GM12865 (cell line): Measurements from ENCODE around the gene ATP1A2.

Source experiments
- DNase-seq: peaks from one replicate; pipeline ENCODE4 v3.0.0; 2010; ENCODE audit warnings: low read depth
- H3K4me3 ChIP-seq: 2 replicates; pipeline ENCODE4 v1.5.1; 2011; ENCODE audit warnings: mild to moderate bottlenecking, low read depth, low read length, control low read depth
- CTCF ChIP-seq: IDR thresholded peaks from 2 replicates; pipeline ENCODE4 v1.5.1; 2011; ENCODE audit warnings: low read length, control low read depth, low read depth, inconsistent platforms; ENCODE audit not compliant: insufficient read depth; ENCODE audit errors: missing control alignments

ATP1A2 gene

DNA sequence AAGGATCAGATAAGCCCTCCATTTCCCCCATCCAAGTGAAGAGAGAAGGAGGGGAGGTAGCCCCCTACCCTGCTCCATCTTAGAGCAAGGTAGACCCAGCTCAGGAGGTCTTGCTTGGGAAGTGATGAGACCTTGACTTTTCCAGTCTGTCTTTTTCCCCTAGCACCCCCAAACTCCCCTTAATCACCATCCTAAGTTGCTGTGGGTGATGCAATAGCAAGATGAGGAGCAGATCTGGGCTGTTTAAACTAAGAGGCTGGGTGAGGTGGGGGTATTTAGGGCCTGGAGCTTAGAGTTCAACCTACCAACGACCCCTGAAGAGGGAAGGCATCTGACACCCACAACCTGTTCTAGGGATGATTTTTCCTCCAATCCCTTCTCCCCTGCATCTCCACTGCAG is 1.7 kb downstream of the ATP1A2 start:
- no peak overlapping the region for H3K4me3 ChIP-seq
- TF ChIP-seq CTCF: no peak
- DNase-seq: no peak

DNA sequence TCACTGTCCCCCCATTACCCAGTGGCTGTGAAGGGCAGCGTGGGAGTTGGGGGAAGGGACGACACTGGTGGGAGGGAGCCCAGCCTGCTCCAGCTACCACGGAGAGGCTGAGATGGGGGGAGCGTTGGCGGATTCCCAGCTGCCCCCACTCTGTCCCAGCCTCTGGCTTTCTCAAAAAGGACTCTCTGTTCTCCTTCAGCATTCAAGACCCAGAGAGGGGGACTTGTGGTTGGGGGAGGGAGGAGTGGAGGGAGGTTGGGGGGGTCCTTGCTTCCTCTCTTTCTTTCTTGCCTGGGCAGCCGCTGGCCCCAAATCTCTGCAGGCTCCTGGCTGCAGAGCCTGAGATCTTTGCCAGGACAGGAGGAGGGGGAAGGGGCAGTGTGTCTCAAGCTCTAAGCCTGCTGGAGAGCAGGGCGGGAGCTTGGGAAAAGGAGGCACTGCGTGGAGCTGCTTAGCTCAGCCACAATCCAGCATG is 2.2 kb downstream of the ATP1A2 start:
- no peak for TF ChIP-seq CTCF
- no peak for DNase-seq
- no peak overlapping the region for H3K4me3 ChIP-seq

GRCh38 chr1:160118928-160119327 is 3.4 kb downstream of the ATP1A2 start:
- H3K4me3 ChIP-seq: no peak overlapping the region
- DNase-seq: no peak
- TF ChIP-seq CTCF: no peak

DNA sequence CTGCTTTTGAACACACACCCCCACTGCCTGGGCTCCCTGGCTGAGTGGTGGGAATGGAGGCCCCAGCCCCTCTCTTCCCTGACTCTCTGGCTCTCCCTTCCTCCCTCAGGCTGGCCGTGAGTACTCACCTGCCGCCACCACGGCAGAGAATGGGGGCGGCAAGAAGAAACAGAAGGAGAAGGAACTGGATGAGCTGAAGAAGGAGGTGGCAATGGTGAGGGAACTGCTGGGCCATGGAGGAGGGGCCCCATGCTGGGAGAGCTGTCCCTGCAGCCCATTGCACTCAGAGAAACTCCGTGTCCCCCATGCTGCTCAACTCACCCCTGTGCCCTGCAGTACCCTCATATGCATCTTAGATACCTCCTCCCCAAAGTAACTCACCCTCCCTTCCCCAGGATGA is 5.2 kb downstream of the ATP1A2 start:
- no peak for TF ChIP-seq CTCF
- DNase-seq: no peak
- H3K4me3 ChIP-seq: no peak overlapping the region

DNA sequence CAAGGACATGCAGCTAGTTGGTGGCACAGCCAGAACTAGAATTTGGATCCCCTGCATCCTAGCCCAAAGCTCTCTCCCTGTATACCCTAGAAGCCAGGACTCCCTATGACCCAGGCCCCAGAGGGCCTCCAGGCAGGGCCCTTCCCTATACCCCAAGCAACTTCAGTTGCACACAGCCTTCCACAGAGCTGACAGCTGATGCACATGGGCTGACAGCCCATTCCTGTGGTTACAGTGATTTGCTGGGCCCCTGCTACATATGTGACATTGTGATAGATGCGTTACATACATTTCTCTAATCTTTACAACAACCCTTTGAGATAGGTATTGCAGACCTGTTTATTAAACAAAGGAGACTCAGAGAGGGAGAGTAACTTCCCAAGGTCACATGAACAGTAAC is 5.8 kb downstream of the ATP1A2 start:
- DNase-seq: no peak
- no peak overlapping the region for H3K4me3 ChIP-seq
- no peak for TF ChIP-seq CTCF

DNA sequence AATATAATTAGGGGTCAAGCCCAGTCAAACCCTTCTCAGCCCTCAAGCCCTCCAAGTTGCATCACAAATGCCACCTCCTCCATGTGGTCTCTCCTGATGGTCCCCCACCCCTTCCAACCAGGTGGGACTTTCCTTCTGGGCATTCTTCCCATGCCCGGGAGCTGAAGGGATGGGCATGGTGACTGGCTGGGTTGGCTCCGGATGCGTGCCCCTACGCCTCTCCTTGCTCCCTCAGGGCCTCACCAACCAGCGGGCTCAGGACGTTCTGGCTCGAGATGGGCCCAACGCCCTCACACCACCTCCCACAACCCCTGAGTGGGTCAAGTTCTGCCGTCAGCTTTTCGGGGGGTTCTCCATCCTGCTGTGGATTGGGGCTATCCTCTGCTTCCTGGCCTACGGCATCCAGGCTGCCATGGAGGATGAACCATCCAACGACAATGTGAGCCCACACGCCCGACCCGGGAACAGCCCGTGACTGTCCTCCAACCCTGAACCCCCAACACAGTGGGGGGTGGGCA is 7.5 kb downstream of the ATP1A2 start:
- H3K4me3 ChIP-seq: no peak overlapping the region
- DNase-seq: no peak
- no peak for TF ChIP-seq CTCF

DNA sequence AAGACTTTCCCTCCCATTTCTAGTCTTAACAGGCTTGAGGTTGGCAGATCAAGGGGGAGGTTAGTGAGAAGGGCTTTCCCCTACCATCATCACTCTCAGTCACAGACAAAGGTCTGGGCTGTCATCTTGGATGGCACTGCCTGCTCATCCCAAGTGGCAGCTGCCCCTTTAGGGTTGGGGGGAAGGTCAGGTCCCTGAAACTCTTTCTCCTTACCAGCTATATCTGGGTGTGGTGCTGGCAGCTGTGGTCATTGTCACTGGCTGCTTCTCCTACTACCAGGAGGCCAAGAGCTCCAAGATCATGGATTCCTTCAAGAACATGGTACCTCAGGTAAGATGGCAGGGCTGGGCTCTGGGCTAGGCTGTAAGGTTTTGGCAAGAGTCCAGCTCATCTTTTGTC is 8.2 kb downstream of the ATP1A2 start:
- no peak overlapping the region for H3K4me3 ChIP-seq
- no peak for DNase-seq
- no peak for TF ChIP-seq CTCF
